Measurements from ENCODE around the gene MTERF4. TPM values are rescaled to one million over a fixed set of nuclear protein-coding genes. Genes with fewer than 3 reads are reported as not detected.

Gene MTERF4, protein sequence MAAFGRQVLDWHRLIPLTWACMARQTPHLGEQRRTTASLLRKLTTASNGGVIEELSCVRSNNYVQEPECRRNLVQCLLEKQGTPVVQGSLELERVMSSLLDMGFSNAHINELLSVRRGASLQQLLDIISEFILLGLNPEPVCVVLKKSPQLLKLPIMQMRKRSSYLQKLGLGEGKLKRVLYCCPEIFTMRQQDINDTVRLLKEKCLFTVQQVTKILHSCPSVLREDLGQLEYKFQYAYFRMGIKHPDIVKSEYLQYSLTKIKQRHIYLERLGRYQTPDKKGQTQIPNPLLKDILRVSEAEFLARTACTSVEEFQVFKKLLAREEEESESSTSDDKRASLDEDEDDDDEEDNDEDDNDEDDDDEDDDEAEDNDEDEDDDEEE
- 48.5 TPM for total RNA-seq

DNA sequence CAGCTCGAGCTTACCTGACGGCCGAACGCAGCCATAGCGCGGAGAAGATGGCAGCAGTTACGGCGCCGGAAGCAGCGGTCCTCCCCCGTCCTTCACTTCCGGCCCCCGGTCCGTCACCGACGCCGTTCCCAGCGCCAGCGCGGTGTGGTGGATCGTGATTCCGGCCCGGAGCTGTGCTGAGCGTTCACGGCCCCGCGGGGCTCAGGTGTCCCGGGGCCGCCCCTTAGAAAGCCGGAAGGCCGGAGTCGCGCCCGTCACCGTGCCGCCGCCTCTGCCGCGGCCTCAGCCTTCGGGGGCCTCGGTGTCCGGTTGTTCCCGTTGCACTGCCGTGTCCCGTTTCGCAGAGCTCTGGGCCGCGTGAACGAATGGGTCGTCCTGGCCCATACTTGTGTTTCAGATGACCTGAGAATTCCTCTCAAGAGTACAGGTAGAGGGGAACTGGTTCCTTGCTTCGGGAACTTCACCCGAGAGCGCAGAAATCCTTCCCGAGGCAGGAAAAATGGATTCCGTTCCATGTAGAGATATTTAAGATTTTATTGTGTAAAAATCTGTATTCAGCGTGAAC lies at the start of gene MTERF4:
MTERF4 (minus strand) TSS at position 49 of the 565 bp plus-strand sequence; CDS start at position 35, 14 bp downstream.

DNA sequence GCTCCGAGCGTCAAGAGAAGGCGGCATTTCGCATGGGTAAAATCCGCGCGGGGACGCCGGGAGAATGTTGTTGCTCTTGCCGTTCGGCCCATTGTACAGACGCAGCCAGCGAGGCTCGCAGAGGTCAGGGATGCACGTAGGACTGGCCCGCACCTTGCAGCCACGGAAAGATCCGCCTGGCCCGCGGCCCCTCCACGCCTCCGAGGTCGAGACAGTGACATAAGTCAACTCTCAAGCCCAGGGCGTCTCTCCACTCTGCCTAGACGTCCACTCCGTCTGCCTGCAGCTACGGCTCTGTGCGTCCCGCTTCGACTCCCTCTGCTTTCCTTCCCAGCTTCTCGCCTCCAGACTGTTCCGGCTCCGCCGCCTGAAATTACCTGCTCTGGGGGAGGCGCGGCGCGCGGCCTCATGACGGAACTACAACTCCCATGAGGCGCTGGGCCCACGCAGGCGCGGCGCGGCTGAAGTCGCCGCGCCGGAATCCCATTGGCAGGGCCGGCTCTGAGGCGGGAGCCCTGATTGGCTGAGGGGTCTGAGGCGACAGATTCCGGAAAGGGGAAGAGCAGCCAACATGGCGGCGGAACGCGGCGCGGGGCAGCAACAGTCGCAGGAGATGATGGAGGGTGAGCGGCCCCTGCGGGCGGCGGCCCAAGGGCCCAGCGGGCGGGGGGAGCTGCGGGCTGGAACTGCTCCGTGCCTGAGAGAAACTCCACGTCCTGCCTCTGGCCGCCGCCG lies 48.0 kb upstream of the MTERF4 start, which contains the start of gene PPP1R7:
PPP1R7 (plus strand) TSS at position 543 of the 735 bp plus-strand sequence; CDS start at position 572, 29 bp downstream.

DNA sequence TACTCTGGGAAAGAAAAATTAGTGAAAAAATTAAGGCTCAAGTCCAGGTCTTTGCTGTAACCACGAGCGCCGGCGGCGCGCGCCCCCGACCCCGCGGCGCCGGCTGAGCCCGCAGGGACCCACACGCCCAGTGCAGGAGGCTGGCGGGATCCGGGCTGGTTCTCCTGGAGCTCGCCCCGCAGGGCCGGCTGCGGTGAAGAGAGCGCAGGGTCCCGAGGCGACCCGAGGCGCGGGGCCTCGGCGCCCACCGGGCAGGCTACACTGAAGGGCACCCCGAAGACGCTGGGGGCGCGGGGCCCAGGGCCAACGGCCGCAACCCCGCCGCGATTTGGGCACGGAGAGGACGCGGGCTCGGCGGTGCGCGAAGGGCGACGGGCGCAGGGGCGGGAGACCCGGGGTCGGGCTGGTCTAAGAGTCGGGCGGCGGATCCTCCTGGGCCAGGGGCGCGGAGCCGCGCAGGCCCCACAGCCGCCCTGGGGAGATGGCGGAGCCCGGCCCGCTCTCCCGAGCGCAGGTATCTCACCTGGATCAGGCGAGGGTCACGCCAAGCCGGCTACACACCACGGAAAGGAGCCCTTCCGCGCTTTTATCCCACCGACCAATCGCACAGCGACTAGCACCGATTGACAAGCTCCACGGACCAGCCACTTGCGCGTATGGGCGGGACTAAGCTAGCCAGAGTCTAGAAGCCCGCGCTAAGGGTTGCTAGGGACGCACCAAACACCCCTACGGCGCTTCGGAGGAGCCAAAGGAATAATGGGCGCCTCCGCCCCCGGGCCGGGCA lies 47.0 kb upstream of the MTERF4 start, which contains the start of gene PASK:
PASK (minus strand) TSS at position 582 of the 784 bp plus-strand sequence. CDS start 6,440 bp downstream, outside the sequence.

Small RNAs within 50 kb of the gene (small RNA-seq; reads per million reads assigned to genes)
- not detected for gene AC005237.2 (ENCODE audit: low replicate concordance)

Other genes starting within 250 kb of the MTERF4 start
- not detected for gene AGXT, start 233.5 kb downstream of the MTERF4 start, total RNA-seq
- gene MAB21L4, start 206.1 kb downstream of the MTERF4 start, total RNA-seq: 0.35 TPM
- 0.18 TPM for gene CROCC2, start 196.0 kb downstream of the MTERF4 start, total RNA-seq
- gene SNED1, start 103.7 kb downstream of the MTERF4 start, total RNA-seq: 35.0 TPM
- gene PASK, start 47.2 kb upstream of the MTERF4 start, total RNA-seq: 12.3 TPM
- gene PPP1R7, start 48.2 kb upstream of the MTERF4 start, total RNA-seq: 24.2 TPM
- gene ANO7, start 86.4 kb upstream of the MTERF4 start, total RNA-seq: 1.6 TPM
- 488 TPM for gene HDLBP, start 213.4 kb upstream of the MTERF4 start, total RNA-seq
- gene SEPTIN2, start 213.6 kb upstream of the MTERF4 start, total RNA-seq: 377 TPM

All from metanephros (tissue), 2 donors.